Retina (tissue), 1 donor: Measurements from ENCODE around the gene PTPN14.
"Not testable (repeated sequence)": the region's sequence is repeated elsewhere in the genome, so short reads cannot be mapped to it uniquely, and the experiment has no call there.

Source experiments
- DNase-seq: peaks from one replicate; pipeline ENCODE4 v3.0.0-alpha.2; 2016

The PTPN14 gene

GRCh38 chr1:214420833-214421232 is 130.6 kb downstream of the PTPN14 start:
- DNase-seq: no peak

GRCh38 chr1:214420341-214420740 is 131.1 kb downstream of the PTPN14 start:
- no peak for DNase-seq

- DNase-seq: no peak
These were observed 131.8 kb downstream of the PTPN14 start for GRCh38 chr1:214419650-214420049.

GRCh38 chr1:214418391-214418790 is 133.0 kb downstream of the PTPN14 start:
- no peak for DNase-seq

GRCh38 chr1:214417545-214418210 is 133.7 kb downstream of the PTPN14 start:
- no peak for DNase-seq

GRCh38 chr1:214416858-214417257 is 134.5 kb downstream of the PTPN14 start:
- no peak for DNase-seq

GRCh38 chr1:214416417-214416816 is 135.0 kb downstream of the PTPN14 start:
- DNase-seq: no peak

- DNase-seq: no peak
These were observed 136.3 kb downstream of the PTPN14 start for GRCh38 chr1:214415131-214415530.

- no peak for DNase-seq
These were observed 136.7 kb downstream of the PTPN14 start for GRCh38 chr1:214414691-214415090.

- DNase-seq: no peak
These were observed 138.1 kb downstream of the PTPN14 start for GRCh38 chr1:214413315-214413714.

- no peak for DNase-seq
These were observed 146.7 kb downstream of the PTPN14 start for GRCh38 chr1:214404571-214405213.

GRCh38 chr1:214404154-214404553 is 147.2 kb downstream of the PTPN14 start:
- DNase-seq: no peak

GRCh38 chr1:214403431-214403830 is 148.0 kb downstream of the PTPN14 start:
- no peak for DNase-seq

- DNase-seq: no peak
These were observed 148.8 kb downstream of the PTPN14 start for GRCh38 chr1:214402613-214403083.

- no peak for DNase-seq
These were observed 149.7 kb downstream of the PTPN14 start for GRCh38 chr1:214401666-214402065.

GRCh38 chr1:214400131-214400530 is 151.3 kb downstream of the PTPN14 start:
- DNase-seq: no peak

GRCh38 chr1:214398490-214398889 is 152.9 kb downstream of the PTPN14 start:
- DNase-seq: no peak

- no peak for DNase-seq
These were observed 153.9 kb downstream of the PTPN14 start for GRCh38 chr1:214397497-214397896.

- no peak for DNase-seq
These were observed 155.1 kb downstream of the PTPN14 start for GRCh38 chr1:214396330-214396729.

GRCh38 chr1:214394569-214394968 is 156.8 kb downstream of the PTPN14 start:
- not testable (repeated sequence) for DNase-seq

- no peak for DNase-seq
These were observed 158.3 kb downstream of the PTPN14 start for GRCh38 chr1:214393086-214393485.

GRCh38 chr1:214391873-214392645 is 159.3 kb downstream of the PTPN14 start:
- DNase-seq: peak; percentile 48

- no peak for DNase-seq
These were observed 161.7 kb downstream of the PTPN14 start for GRCh38 chr1:214389734-214390133.

GRCh38 chr1:214386747-214387146 is 164.7 kb downstream of the PTPN14 start:
- DNase-seq: no peak
